GM19099 (cell line): ENCODE results near the gene ZIC1.

Experiments used
- POLR2A ChIP-seq: IDR thresholded peaks from 3 replicates; pipeline ENCODE4 v1.6.1; 2011; ENCODE audit warnings: low read depth; ENCODE audit not compliant: insufficient read length; ENCODE audit errors: extremely low read depth

Gene ZIC1

DNA sequence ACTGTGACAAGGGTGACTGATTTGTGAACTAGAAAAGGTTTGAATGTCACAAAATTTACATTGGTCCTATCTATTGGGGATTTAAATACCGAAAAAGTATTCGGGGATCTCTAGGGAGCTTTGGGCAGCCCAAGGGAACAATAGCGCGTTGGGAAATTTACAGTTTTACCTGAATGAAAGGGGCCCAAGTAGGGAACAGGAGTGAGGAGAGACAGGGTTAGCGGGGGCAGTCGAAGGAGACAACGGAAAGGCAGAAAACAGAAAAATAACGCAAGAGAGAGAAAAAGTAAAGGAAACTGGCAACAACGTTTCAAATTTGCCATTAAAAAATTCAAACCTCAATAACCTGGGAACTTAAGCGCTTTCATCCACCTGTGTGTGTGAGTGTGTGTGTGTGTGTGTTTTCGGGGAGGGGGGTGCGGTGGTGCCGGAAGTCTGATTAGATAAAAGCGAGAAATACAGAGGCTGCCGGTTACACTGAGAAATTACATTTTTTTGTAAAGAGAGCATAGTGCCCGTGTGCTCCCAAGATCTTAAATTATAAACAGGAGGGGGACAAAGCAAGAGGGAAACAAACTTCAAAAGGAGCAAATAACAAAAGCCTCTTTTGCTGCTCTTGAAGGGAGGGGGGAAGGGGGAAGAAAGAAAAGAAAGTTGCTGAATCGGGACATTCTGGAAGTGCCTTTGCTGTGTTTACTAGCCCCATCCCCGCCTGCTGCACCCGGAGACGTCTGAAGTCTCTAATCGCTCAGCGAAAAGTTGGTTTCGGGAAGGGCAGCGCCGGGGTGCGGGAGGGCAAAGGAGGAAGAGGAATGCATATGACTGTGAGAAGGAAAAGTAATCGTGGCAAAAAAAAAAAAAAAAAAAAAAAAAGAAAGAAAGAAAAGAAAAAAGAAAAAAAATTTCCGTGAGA lies 721 bp upstream of the ZIC1 start:
- TF ChIP-seq POLR2A, result no peak

GRCh38 chr3:147410116-147410525 lies 956 bp downstream of the ZIC1 start:
- TF ChIP-seq POLR2A, result no peak

DNA sequence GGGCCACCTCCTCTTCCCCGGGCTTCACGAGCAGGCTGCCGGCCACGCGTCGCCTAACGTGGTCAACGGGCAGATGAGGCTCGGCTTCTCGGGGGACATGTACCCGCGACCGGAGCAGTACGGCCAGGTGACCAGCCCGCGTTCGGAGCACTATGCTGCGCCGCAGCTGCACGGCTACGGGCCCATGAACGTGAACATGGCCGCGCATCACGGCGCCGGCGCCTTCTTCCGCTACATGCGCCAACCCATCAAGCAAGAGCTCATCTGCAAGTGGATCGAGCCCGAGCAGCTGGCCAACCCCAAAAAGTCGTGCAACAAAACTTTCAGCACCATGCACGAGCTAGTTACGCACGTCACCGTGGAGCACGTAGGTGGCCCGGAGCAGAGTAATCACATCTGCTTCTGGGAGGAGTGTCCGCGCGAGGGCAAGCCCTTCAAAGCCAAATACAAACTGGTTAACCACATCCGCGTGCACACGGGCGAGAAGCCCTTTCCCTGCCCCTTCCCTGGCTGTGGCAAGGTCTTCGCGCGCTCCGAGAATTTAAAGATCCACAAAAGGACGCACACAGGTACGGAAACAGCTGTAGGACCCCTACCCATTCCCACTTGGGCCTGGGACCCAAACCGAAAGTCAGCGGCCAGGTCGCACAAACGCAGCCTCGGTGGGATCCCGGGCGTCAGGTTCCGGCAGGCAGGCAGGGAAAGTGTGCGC lies 1.5 kb downstream of the ZIC1 start:
- no peak for TF ChIP-seq POLR2A

DNA sequence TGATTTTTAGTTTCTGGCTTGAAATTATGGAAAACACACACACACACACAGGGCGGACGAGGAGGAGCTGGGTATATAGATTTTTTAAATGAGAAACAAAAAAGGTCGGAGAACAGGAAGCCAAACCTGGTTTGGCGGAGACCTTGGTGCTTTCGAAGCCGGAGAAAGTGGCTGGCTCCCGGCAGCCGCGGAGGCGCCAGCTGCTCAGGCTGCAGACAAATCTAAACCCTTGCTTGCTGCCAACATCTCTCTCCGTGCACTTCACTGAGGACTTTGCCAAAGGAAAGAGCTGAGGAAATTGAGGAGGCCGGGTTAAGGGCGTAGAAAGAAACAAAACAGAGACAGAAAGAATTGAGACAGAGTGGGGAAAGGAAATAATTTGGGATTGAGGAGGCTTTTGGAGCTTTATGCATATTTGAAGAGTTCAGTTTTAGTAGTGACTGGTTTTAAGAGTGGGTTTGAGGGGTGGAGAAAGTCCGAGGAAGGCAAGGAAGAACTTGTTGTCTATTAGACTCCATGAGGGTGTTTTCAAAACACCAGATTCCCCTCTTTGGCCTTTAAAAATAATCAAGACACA lies 2.2 kb downstream of the ZIC1 start:
- TF ChIP-seq POLR2A, result no peak

DNA sequence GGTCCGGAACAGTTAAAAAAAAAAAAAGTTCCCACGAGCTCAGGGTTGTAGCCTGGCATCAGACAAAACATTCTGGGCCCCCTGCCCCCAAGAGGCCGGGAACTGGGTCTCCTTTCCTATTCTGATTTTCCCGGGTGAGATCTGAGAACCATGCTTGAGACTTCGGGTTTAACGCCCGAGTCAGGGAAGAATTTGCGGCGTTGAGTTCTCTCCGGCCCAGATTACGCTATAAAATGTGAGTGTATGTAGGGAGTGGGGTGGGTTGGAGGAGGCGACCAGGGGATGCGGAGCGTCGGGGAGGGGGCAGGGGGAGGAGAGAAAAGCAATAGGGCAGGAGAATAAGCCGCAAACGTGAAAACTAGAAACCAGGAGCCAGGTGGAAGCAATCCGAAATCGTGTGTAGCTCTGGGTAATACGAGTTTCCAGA lies 2.7 kb downstream of the ZIC1 start:
- TF ChIP-seq POLR2A, result no peak

DNA sequence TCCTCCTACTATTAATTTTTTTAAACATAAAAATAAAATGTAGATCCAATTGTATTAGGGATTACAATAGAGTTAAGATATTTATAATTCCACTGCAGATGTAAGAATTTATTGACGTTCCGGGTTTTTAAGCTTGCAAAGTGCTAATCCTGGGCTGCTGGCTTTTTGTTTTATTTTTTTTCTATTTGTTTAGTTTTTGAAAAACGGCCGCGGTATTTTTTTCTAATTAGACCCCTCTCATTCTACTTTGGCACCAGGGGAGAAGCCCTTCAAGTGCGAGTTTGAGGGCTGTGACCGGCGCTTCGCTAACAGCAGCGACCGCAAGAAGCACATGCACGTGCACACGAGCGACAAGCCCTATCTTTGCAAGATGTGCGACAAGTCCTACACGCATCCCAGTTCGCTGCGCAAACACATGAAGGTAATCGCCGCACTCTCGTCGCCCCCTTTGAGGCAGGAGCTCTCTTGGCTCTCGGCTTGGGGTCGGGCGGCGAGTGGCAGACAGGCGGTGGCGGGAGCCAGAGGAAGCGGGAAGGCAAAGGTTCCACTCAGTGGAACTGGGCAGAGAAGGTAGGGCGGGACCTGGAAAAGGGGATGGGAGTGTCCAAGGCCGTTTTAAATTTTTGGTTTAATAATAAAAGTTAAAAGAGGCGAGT lies 3.2 kb downstream of the ZIC1 start:
- no peak for TF ChIP-seq POLR2A

- TF ChIP-seq POLR2A, result no peak
Measured at GRCh38 chr3:147412917-147413685, 3.9 kb downstream of the ZIC1 start.

- TF ChIP-seq POLR2A, result no peak
Measured at GRCh38 chr3:147413686-147414389, 4.7 kb downstream of the ZIC1 start.

DNA sequence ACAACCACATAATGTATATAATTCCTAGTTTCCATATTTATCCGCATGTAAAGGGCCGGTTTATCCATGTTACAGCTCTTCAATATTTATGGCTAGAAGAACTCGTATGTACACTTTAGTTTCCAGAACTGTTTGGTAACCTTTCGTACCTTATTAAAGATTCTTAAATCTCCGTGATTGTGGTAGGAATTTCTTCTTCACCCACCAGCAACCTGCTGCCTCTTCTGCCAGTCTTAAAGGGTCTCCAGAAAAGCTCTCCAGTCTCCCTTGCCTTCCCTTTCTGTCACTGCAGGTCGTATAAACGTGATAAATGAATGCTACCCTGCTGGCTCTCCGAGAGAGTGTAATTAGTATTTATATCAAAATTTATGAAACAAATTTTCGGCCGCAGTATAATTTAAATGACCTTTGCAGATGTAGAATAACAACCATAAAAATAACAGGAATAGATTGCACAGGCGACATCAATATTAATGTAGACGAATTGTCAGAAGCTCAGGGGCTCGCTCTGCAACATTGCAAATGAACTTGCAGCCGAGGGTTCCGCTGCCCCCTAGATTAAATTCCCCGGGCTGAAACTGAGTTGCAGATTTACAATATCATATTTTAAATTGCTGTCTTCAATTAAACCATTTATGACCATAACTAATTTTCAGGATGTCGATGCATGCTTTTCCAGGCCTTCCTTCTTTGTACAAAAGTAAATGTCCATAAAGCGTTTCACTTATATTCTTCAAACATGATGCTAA lies 5.4 kb downstream of the ZIC1 start:
- no peak for TF ChIP-seq POLR2A

DNA sequence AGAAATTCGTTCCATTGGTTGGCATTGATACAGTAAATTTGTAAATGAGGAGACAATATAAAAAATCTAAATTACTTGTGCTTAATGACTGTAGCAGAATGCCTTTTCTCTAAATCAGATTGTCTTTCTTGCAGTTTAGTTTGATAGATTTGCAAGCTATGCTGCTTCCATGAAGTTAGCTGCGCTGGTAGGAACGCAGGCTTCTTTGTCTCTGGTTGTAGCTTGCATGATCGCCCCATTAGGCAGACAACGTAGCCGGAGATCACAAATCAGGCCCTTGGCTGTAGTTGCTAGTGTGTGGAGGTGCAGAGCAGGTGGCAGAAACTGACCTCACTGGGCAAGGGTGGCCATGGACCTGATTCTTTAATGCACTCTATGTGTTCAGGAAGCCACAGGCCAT lies 6.1 kb downstream of the ZIC1 start:
- TF ChIP-seq POLR2A, result no peak

DNA sequence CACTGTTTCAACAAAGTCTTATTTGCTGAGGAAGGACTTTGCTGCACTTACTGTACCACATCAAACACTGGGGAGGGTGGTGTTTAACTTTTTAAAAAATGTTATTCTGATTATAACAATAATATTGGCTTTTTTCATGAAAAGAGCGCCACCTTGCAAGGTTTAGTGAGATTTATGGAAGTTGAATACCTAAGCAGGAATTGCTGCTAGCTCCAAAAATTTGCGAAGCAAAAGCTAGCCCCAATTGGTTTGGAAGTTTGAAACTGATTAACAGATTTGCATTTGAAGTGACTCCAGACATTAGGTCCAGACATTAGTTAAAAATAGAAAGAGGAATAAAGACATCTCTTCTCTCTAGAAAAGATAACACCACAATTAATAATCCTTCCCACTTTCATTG lies 6.7 kb downstream of the ZIC1 start:
- TF ChIP-seq POLR2A, result no peak

DNA sequence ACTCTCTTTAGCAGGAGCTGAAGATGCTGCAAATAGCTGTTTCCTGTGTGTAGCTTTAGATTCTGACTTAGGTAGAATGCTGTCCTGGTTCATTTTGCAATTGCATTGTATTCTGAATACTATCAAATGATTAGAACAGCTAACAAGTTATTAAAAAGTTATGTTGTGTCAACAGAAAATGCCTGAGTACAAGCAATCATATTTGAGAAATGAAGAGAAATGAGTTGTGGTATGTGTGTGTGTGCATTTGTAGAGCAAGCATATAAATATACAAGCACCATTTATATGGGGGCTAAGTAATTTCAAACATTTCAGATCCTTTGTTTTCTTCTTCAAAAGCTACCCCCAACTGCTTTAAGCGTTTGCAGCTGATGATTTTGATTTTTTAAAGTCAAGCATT lies 7.8 kb downstream of the ZIC1 start:
- no peak for TF ChIP-seq POLR2A
